ENCODE data around the gene ARHGDIB. TPM values are rescaled to one million over a fixed set of nuclear protein-coding genes. Genes with fewer than 3 reads are reported as not detected.

The ARHGDIB gene
- total RNA-seq, 1 donor from 2014 or later = not detected

DNA sequence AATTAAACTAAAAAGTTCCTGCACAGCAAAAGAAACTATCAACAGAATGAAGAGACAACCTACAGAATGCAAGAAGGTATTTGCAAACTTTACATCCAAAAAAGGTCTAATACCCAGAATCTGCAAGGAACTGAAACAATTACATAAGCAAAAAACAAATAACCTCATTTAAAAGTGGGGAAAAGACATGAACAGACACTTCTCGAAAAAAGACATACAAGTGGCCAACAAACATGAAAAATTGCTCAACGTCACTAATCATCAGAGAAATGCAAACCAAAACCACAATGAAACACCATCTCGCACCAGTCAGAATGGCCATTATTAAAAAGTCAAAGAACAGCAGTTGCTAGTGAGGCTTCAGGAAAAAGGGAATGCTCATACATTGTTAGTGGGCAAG lies 26.6 kb upstream of the ARHGDIB start:
- Histone ChIP-seq H3K4me2 (no peak overlapping the region), H2AFZ (replicated peaks) (no peak overlapping the region), H4K20me1 (ENCODE audit: low read depth) (no peaks in the 10 kb centered on the region), H3K36me3 (no peaks in the 10 kb centered on the region), H3K27ac (no peak overlapping the region), H3K9ac (no peak overlapping the region), H3K4me1 (no peaks in the 10 kb centered on the region), H3K4me3 (no peak overlapping the region), H3K27me3 (no peaks in the 10 kb centered on the region), H3K79me2 (ENCODE audit: low read depth) (no peaks in the 10 kb centered on the region), H3F3A (ENCODE audit: low read depth) (no peaks in the 10 kb centered on the region), H3K9me3 (ENCODE audit: low read depth) (no peaks in the 10 kb centered on the region)
- no peaks in the 10 kb centered on the region for H3K4me1 Mint-ChIP-seq
- H3K27ac Mint-ChIP-seq = no peak overlapping the region
- H3K4me3 Mint-ChIP-seq = no peak overlapping the region
- no peak for TF ChIP-seq EZH2phosphoT487 (IDR thresholded peaks at IDR 0.05)
- no peak for TF ChIP-seq CTCF (IDR thresholded peaks at IDR 0.05)
- TF ChIP-seq EZH2 (IDR thresholded peaks at IDR 0.05) = no peak
- H3K36me3 Mint-ChIP-seq = no peaks in the 10 kb centered on the region
- no peak for DNase-seq (ENCODE audit: low spot score)
- no peaks in the 10 kb centered on the region for H3K27me3 Mint-ChIP-seq (ENCODE audit: insufficient read depth, low read depth)
- peaks cover 6% of the 10 kb centered on the region for H3K9me3 Mint-ChIP-seq

DNA sequence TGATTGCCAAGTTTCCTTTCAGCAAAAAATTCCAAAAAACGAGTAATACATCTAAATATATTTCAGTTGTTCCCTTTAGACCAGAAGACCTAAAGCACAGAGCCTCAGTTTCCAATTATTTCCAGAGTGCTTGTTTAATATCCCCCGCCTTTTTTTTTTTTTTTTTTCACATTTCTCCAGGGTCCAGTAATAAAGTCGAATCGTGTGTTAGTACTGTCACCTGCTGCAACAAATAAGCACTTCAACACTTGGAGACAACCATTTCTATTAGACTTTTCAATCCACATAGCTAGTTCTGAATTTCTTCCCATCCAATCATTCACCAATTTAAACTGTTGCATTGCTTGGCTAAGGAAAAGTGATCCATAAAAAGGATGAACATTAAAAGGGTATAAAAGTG lies 25.0 kb upstream of the ARHGDIB start:
- DNase-seq (ENCODE audit: low spot score) = no peak
- H3K27me3 Mint-ChIP-seq (ENCODE audit: insufficient read depth, low read depth) = no peaks in the 10 kb centered on the region
- no peaks in the 10 kb centered on the region for H3K4me1 Mint-ChIP-seq
- H3K4me3 Mint-ChIP-seq = no peak overlapping the region
- Histone ChIP-seq H2AFZ (replicated peaks) (no peak overlapping the region), H4K20me1 (ENCODE audit: low read depth) (no peaks in the 10 kb centered on the region), H3K4me2 (no peak overlapping the region), H3K9me3 (ENCODE audit: low read depth) (no peaks in the 10 kb centered on the region), H3K4me3 (no peak overlapping the region), H3F3A (ENCODE audit: low read depth) (no peaks in the 10 kb centered on the region), H3K27me3 (no peaks in the 10 kb centered on the region), H3K4me1 (no peaks in the 10 kb centered on the region), H3K27ac (no peak overlapping the region), H3K79me2 (ENCODE audit: low read depth) (no peaks in the 10 kb centered on the region), H3K36me3 (no peaks in the 10 kb centered on the region), H3K9ac (no peak overlapping the region)
- TF ChIP-seq CTCF (IDR thresholded peaks at IDR 0.05) = no peak
- no peak for TF ChIP-seq EZH2phosphoT487 (IDR thresholded peaks at IDR 0.05)
- TF ChIP-seq EZH2 (IDR thresholded peaks at IDR 0.05) = no peak
- H3K9me3 Mint-ChIP-seq = peaks cover 6% of the 10 kb centered on the region
- no peak overlapping the region for H3K27ac Mint-ChIP-seq
- H3K36me3 Mint-ChIP-seq = no peaks in the 10 kb centered on the region

GRCh38 chr12:14984766-14985285 lies 23.4 kb upstream of the ARHGDIB start:
- H3K4me1 ChIP-seq = no peaks in the 10 kb centered on the region
- no peaks in the 10 kb centered on the region for H3F3A ChIP-seq (ENCODE audit: low read depth)
- H3K36me3 ChIP-seq = no peaks in the 10 kb centered on the region
- no peaks in the 10 kb centered on the region for H3K4me1 Mint-ChIP-seq
- DNase-seq (ENCODE audit: low spot score) = no peak
- H3K27ac Mint-ChIP-seq = no peak overlapping the region
- H3K9me3 ChIP-seq (ENCODE audit: low read depth) = no peaks in the 10 kb centered on the region
- peaks cover under 1% of the 10 kb centered on the region for H3K9me3 Mint-ChIP-seq
- TF ChIP-seq EZH2phosphoT487 (IDR thresholded peaks at IDR 0.05) (no peak), CTCF (IDR thresholded peaks at IDR 0.05) (no peak), EZH2 (IDR thresholded peaks at IDR 0.05) (no peak)
- no peak overlapping the region for H3K9ac ChIP-seq
- H3K27me3 Mint-ChIP-seq (ENCODE audit: insufficient read depth, low read depth) = no peaks in the 10 kb centered on the region
- H3K4me3 Mint-ChIP-seq = no peak overlapping the region
- no peak overlapping the region for H3K4me2 ChIP-seq
- H3K27ac ChIP-seq = no peak overlapping the region
- no peak overlapping the region for H3K4me3 ChIP-seq
- no peaks in the 10 kb centered on the region for H3K27me3 ChIP-seq
- no peaks in the 10 kb centered on the region for H4K20me1 ChIP-seq (ENCODE audit: low read depth)
- H3K79me2 ChIP-seq (ENCODE audit: low read depth) = no peaks in the 10 kb centered on the region
- H2AFZ ChIP-seq (replicated peaks) = no peak overlapping the region
- H3K36me3 Mint-ChIP-seq = no peaks in the 10 kb centered on the region

Measured in neural progenitor cell (in vitro differentiated cells).